Lower leg skin (tissue), 3 donors: ENCODE data around the gene TICRR.

Experiments
- CTCF ChIP-seq, 3 donors: fragments of 450-650 bp; IDR thresholded peaks; one replicate each; pipeline ENCODE4 v1.5.1; 2016; ENCODE audit warnings: antibody characterized with exemption in 3 of 3, mild to moderate bottlenecking in 3 of 3, moderate library complexity in 2 of 3
- POLR2A ChIP-seq, 2 donors: fragments of 450-650 bp; IDR thresholded peaks; one replicate each; pipeline ENCODE4 v1.6.1; 2016 to 2017; ENCODE audit warnings: antibody characterized with exemption in 2 of 2, mild to moderate bottlenecking in 1 of 2, moderate library complexity in 1 of 2

- TF ChIP-seq POLR2A (IDR thresholded peaks at IDR 0.05) (no peak), CTCF (IDR thresholded peaks at IDR 0.05) (no peak)
These were observed 73.8 kb downstream of the TICRR start for GRCh38 chr15:89649013-89649625.
